ENCODE measurements around the gene CD52. TPM values are rescaled to one million over a fixed set of nuclear protein-coding genes. Genes with fewer than 3 reads are reported as not detected.
"Not testable (repeated sequence)": the region's sequence is repeated elsewhere in the genome, so short reads cannot be mapped to it uniquely, and the experiment has no call there.

The CD52 gene
- total RNA-seq, 2 experiments from 2014 or later, result 1,078 to 1,088 TPM

- Mint-ChIP-seq H3K9me3 (no peaks in the 10 kb centered on the region), H3K27ac (peak overlapping the region; percentile 81), H3K36me3 (peaks cover 28% of the 10 kb centered on the region), H3K4me3 (peak overlapping the region; percentile 94), H3K27me3 (no peaks in the 10 kb centered on the region), H3K4me1 (peaks cover 47% of the 10 kb centered on the region)
- DNase-seq, result no peak
- POLR2A ChIA-PET, result interaction anchor here (0.6 to 24.2 kb wide), 8 partner anchors 8 to 68 kb away, joined by 3 to 1079 read pairs (median 6); partner anchors contain the start of genes SH3BGRL3 and UBXN11
- ATAC-seq (ENCODE audit: low read depth), result no peak
These were observed 1.6 kb upstream of the CD52 start for GRCh38 chr1:26315874-26316850.

- Mint-ChIP-seq H3K36me3 (peaks cover 33% of the 10 kb centered on the region), H3K4me1 (peaks cover 47% of the 10 kb centered on the region), H3K27me3 (no peaks in the 10 kb centered on the region), H3K9me3 (no peaks in the 10 kb centered on the region), H3K27ac (peak overlapping the region; percentile 83), H3K4me3 (peak overlapping the region; percentile 94)
- POLR2A ChIA-PET, result interaction anchor here (0.7 to 24.2 kb wide), 9 partner anchors 9 to 76 kb away, joined by 3 to 1079 read pairs (median 6); partner anchors contain the start of genes SH3BGRL3 and UBXN11
- no peak for DNase-seq
- no peak for ATAC-seq (ENCODE audit: low read depth)
These were observed 612 bp upstream of the CD52 start for GRCh38 chr1:26317146-26317545.

- Mint-ChIP-seq H3K4me3 (peak overlapping the region; percentile 94), H3K36me3 (peaks cover 43% of the 10 kb centered on the region), H3K27me3 (no peaks in the 10 kb centered on the region), H3K9me3 (no peaks in the 10 kb centered on the region), H3K4me1 (peaks cover 51% of the 10 kb centered on the region), H3K27ac (peak overlapping the region; percentile 83)
- DNase-seq, result no peak
- POLR2A ChIA-PET, result interaction anchor here (0.6 to 24.2 kb wide), 11 partner anchors 10 to 74 kb away, joined by 3 to 1079 read pairs (median 6); partner anchors contain the start of genes SH3BGRL3 and UBXN11
- ATAC-seq (ENCODE audit: low read depth), result no peak
These were observed 743 bp downstream of the CD52 start for GRCh38 chr1:26318338-26319064.

GRCh38 chr1:26320896-26321295 is 3.1 kb downstream of the CD52 start:
- H3K4me3 Mint-ChIP-seq, result peak overlapping the region; percentile 94
- no peaks in the 10 kb centered on the region for H3K9me3 Mint-ChIP-seq
- no peaks in the 10 kb centered on the region for H3K27me3 Mint-ChIP-seq
- peak overlapping the region; percentile 99 for H3K27ac Mint-ChIP-seq
- peaks cover 41% of the 10 kb centered on the region for H3K4me1 Mint-ChIP-seq
- DNase-seq (peak; percentile 44), ATAC-seq (ENCODE audit: low read depth) (peak; percentile 3)
- POLR2A ChIA-PET, result interaction anchor here (1.2 to 24.2 kb wide), 8 partner anchors 10 to 96 kb away, joined by 3 to 1079 read pairs (median 6); partner anchors contain the start of genes CEP85, SH3BGRL3 and UBXN11
- peaks cover 50% of the 10 kb centered on the region for H3K36me3 Mint-ChIP-seq

GRCh38 chr1:26321315-26322041 is 3.7 kb downstream of the CD52 start:
- DNase-seq (peak; percentile 95), ATAC-seq (ENCODE audit: low read depth) (peak; percentile 71)
- H3K27me3 Mint-ChIP-seq, result no peaks in the 10 kb centered on the region
- no peaks in the 10 kb centered on the region for H3K9me3 Mint-ChIP-seq
- H3K4me1 Mint-ChIP-seq, result peaks cover 36% of the 10 kb centered on the region
- POLR2A ChIA-PET, result interaction anchor here (1.0 to 24.2 kb wide), 12 partner anchors 10 to 96 kb away, joined by 3 to 1079 read pairs (median 5); partner anchors contain the start of genes CEP85, SH3BGRL3 and UBXN11
- peak overlapping the region; percentile 94 for H3K4me3 Mint-ChIP-seq
- peaks cover 50% of the 10 kb centered on the region for H3K36me3 Mint-ChIP-seq
- H3K27ac Mint-ChIP-seq, result peak overlapping the region; percentile 99

GRCh38 chr1:26322042-26322331 is 4.2 kb downstream of the CD52 start:
- H3K4me1 Mint-ChIP-seq, result peaks cover 32% of the 10 kb centered on the region
- POLR2A ChIA-PET, result interaction anchor here (1.0 to 24.2 kb wide), 13 partner anchors 9 to 152 kb away, joined by 3 to 1079 read pairs (median 4); partner anchors contain the start of genes CEP85, SH3BGRL3, UBXN11 and ZNF593
- no peaks in the 10 kb centered on the region for H3K9me3 Mint-ChIP-seq
- H3K27me3 Mint-ChIP-seq, result no peaks in the 10 kb centered on the region
- H3K27ac Mint-ChIP-seq, result peak overlapping the region; percentile 26
- H3K4me3 Mint-ChIP-seq, result peak overlapping the region; percentile 34
- DNase-seq (no peak), ATAC-seq (ENCODE audit: low read depth) (no peak)
- peaks cover 50% of the 10 kb centered on the region for H3K36me3 Mint-ChIP-seq

GRCh38 chr1:26323382-26323781 is 5.6 kb downstream of the CD52 start:
- peak overlapping the region; percentile 30 for H3K27ac Mint-ChIP-seq
- POLR2A ChIA-PET, result interaction anchor here (0.6 to 24.2 kb wide), 4 partner anchors 40 to 154 kb away, joined by 3 to 1079 read pairs (median 3); partner anchors contain the start of genes SH3BGRL3 and ZNF593
- no peak for ATAC-seq (ENCODE audit: low read depth)
- no peaks in the 10 kb centered on the region for H3K9me3 Mint-ChIP-seq
- H3K4me3 Mint-ChIP-seq, result no peak overlapping the region
- DNase-seq, result no peak
- peaks cover 25% of the 10 kb centered on the region for H3K4me1 Mint-ChIP-seq
- no peaks in the 10 kb centered on the region for H3K27me3 Mint-ChIP-seq
- peaks cover 42% of the 10 kb centered on the region for H3K36me3 Mint-ChIP-seq

- ATAC-seq (ENCODE audit: low read depth), result no peak
- Mint-ChIP-seq H3K27me3 (no peaks in the 10 kb centered on the region), H3K27ac (peak overlapping the region; percentile 13), H3K9me3 (no peaks in the 10 kb centered on the region), H3K36me3 (peaks cover 30% of the 10 kb centered on the region), H3K4me3 (no peak overlapping the region), H3K4me1 (peaks cover 23% of the 10 kb centered on the region)
- POLR2A ChIA-PET, result interaction anchor here (0.6 to 24.2 kb wide), 3 partner anchors 34 to 98 kb away, joined by 3 to 1079 read pairs (median 3); partner anchors contain the start of gene SH3BGRL3
- no peak for DNase-seq
These were observed 6.8 kb downstream of the CD52 start for GRCh38 chr1:26324550-26324949.

GRCh38 chr1:26327956-26328362 is 10.2 kb downstream of the CD52 start:
- no peak for DNase-seq
- Mint-ChIP-seq H3K27ac (no peak overlapping the region), H3K4me1 (peaks cover 6% of the 10 kb centered on the region), H3K4me3 (no peak overlapping the region), H3K9me3 (no peaks in the 10 kb centered on the region), H3K27me3 (no peaks in the 10 kb centered on the region), H3K36me3 (peaks cover 10% of the 10 kb centered on the region)
- POLR2A ChIA-PET, result interaction anchor here (0.6 to 24.2 kb wide), 7 partner anchors 11 to 67 kb away, joined by 3 to 1079 read pairs (median 3); partner anchors contain the start of gene SH3BGRL3
- peak; percentile 17 for ATAC-seq (ENCODE audit: low read depth)

- POLR2A ChIA-PET, result interaction anchor here (1.0 to 24.2 kb wide), 4 partner anchors 10 to 50 kb away, joined by 3 to 1079 read pairs (median 5); partner anchors contain the start of gene SH3BGRL3
- Mint-ChIP-seq H3K36me3 (peaks cover 7% of the 10 kb centered on the region), H3K4me3 (no peak overlapping the region), H3K4me1 (peaks cover 3% of the 10 kb centered on the region), H3K27ac (no peak overlapping the region), H3K27me3 (no peaks in the 10 kb centered on the region), H3K9me3 (no peaks in the 10 kb centered on the region)
- ATAC-seq (ENCODE audit: low read depth) (no peak), DNase-seq (no peak)
These were observed 10.8 kb downstream of the CD52 start for GRCh38 chr1:26328597-26328996.

GRCh38 chr1:26329380-26329779 is 11.6 kb downstream of the CD52 start:
- POLR2A ChIA-PET, result interaction anchor here (0.7 to 1.1 kb wide), 4 partner anchors 10 to 218 kb away, joined by 3 to 6 read pairs (median 4); no protein-coding TSS in a partner anchor
- H3K9me3 Mint-ChIP-seq, H3K27ac Mint-ChIP-seq: not testable (repeated sequence)

GRCh38 chr1:26330276-26330675 is 12.5 kb downstream of the CD52 start:
- H3K4me3 Mint-ChIP-seq, result no peak overlapping the region
- no peak for DNase-seq
- peaks cover 2% of the 10 kb centered on the region for H3K27me3 Mint-ChIP-seq
- H3K9me3 Mint-ChIP-seq, result no peaks in the 10 kb centered on the region
- H3K27ac Mint-ChIP-seq, result no peak overlapping the region
- POLR2A ChIA-PET, result interaction anchor here (0.7 kb wide), 1 partner anchor 12 kb away, joined by 7 read pairs; no protein-coding TSS in a partner anchor
- no peak for ATAC-seq (ENCODE audit: low read depth)
- H3K4me1 Mint-ChIP-seq, result no peaks in the 10 kb centered on the region
- H3K36me3 Mint-ChIP-seq, result peaks cover 2% of the 10 kb centered on the region

More at GRCh38 chr1:26329380-26329779, 11.6 kb downstream of the CD52 start:
- not testable (repeated sequence) for H3K4me1 Mint-ChIP-seq; ATAC-seq (ENCODE audit: low read depth); H3K36me3 Mint-ChIP-seq; DNase-seq; H3K4me3 Mint-ChIP-seq; H3K27me3 Mint-ChIP-seq

Data from activated naive CD8-positive, alpha-beta T cell treated with anti-CD3 and anti-CD28 coated beads, Interleukin-2, amount 10 ng/mL, durations not matched to agents 7 days and 5 days (primary cell).